Limb (tissue), 2 donors: ENCODE data around the gene GOLIM4.
"Not testable (repeated sequence)": the region's sequence is repeated elsewhere in the genome, so short reads cannot be mapped to it uniquely, and the experiment has no call there.

Experiments
- DNase-seq, 2 donors: peaks; one replicate each; pipeline ENCODE4 v3.0.0-alpha.2; 2016; ENCODE audit errors: extremely low spot score in 2 of 2

The GOLIM4 gene

GRCh38 chr3:168049367-168049974, 46.3 kb downstream of the GOLIM4 start:
- DNase-seq: no peak

GRCh38 chr3:168048414-168049330, 47.1 kb downstream of the GOLIM4 start:
- no peak for DNase-seq

- DNase-seq: no peak
These were observed 47.8 kb downstream of the GOLIM4 start for GRCh38 chr3:168047936-168048335.

GRCh38 chr3:168047190-168047795, 48.4 kb downstream of the GOLIM4 start:
- DNase-seq: peak in 1 of 2 donors; percentile 90

GRCh38 chr3:168044049-168044448, 51.7 kb downstream of the GOLIM4 start:
- DNase-seq: no peak

- DNase-seq: peak in 1 of 2 donors; percentile 57
These were observed 55.0 kb downstream of the GOLIM4 start for GRCh38 chr3:168040607-168041208.

GRCh38 chr3:168037020-168037419, 58.7 kb downstream of the GOLIM4 start:
- DNase-seq: no peak

- DNase-seq: no peak
These were observed 59.1 kb downstream of the GOLIM4 start for GRCh38 chr3:168036619-168037018.

GRCh38 chr3:168034152-168034928, 61.4 kb downstream of the GOLIM4 start:
- no peak for DNase-seq

GRCh38 chr3:168030577-168030976, 65.1 kb downstream of the GOLIM4 start:
- no peak for DNase-seq

GRCh38 chr3:168029705-168030104, 66.0 kb downstream of the GOLIM4 start:
- no peak for DNase-seq

- DNase-seq: no peak
These were observed 67.6 kb downstream of the GOLIM4 start for GRCh38 chr3:168028086-168028485.

- no peak for DNase-seq
These were observed 69.0 kb downstream of the GOLIM4 start for GRCh38 chr3:168026764-168027163.

- no peak for DNase-seq
These were observed 70.6 kb downstream of the GOLIM4 start for GRCh38 chr3:168025076-168025475.

- DNase-seq: no peak
These were observed 71.2 kb downstream of the GOLIM4 start for GRCh38 chr3:168024537-168024941.

GRCh38 chr3:168021737-168022450, 73.8 kb downstream of the GOLIM4 start:
- no peak for DNase-seq

GRCh38 chr3:168011280-168011679, 84.4 kb downstream of the GOLIM4 start:
- not testable (repeated sequence) for DNase-seq

GRCh38 chr3:168006584-168006983, 89.1 kb downstream of the GOLIM4 start:
- no peak for DNase-seq

GRCh38 chr3:168003911-168004310, 91.8 kb downstream of the GOLIM4 start:
- DNase-seq: no peak

GRCh38 chr3:168002786-168003368, 92.8 kb downstream of the GOLIM4 start:
- DNase-seq: peak in 1 of 2 donors; percentile 5
